Activated T-helper 17 cell treated with anti-CD3 and anti-CD28 coated beads, Interleukin-2, amount 50 U/mL, for 72 hours (primary cell): ENCODE data around the gene BRS3. TPM values are rescaled to one million over a fixed set of nuclear protein-coding genes. Genes with fewer than 3 reads are reported as not detected.
"Not testable (repeated sequence)": the region's sequence is repeated elsewhere in the genome, so short reads cannot be mapped to it uniquely, and the experiment has no call there.

Source experiments
- ATAC-seq: fragments of 150-1000 bp; cut with Tn5 transposase; replicated peaks from 2 replicates; pipeline ENCODE4 v1.10.0; 2021; ENCODE audit warnings: mild to moderate bottlenecking, moderate library complexity
- H3K27ac Mint-ChIP-seq: one replicate; pipeline ENCODE4 v1.8.0; 2022; ENCODE audit warnings: mixed read lengths
- H3K27me3 Mint-ChIP-seq: one replicate; pipeline ENCODE4 v1.8.0; 2022; ENCODE audit warnings: mixed read lengths
- H3K36me3 Mint-ChIP-seq: one replicate; pipeline ENCODE4 v1.8.0; 2022; ENCODE audit warnings: low read depth, mild to moderate bottlenecking, mixed read lengths
- H3K4me1 Mint-ChIP-seq: one replicate; pipeline ENCODE4 v1.8.0; 2022; ENCODE audit warnings: mixed read lengths
- H3K4me3 Mint-ChIP-seq: one replicate; pipeline ENCODE4 v1.8.0; 2022; ENCODE audit warnings: mild to moderate bottlenecking, mixed read lengths
- H3K9me3 Mint-ChIP-seq: one replicate; pipeline ENCODE4 v1.8.0; 2022; ENCODE audit warnings: mixed read lengths
- total RNA-seq, 2 donors: library from RNA; stranded (reverse); gene quantifications; one replicate each; pipeline ENCODE4 v1.2.3, GENCODE V29; 2022

Gene BRS3
- not detected for total RNA-seq

- Mint-ChIP-seq H3K4me1 (no peaks in the 10 kb centered on the region), H3K4me3 (no peak within 1 kb of the TSS), H3K27me3 (peaks cover 22% of the 10 kb centered on the region), H3K9me3 (no peaks in the 10 kb centered on the region), H3K27ac (no peak within 1 kb of the TSS), H3K36me3 (no peaks in the 10 kb centered on the region)
- no peak for ATAC-seq
Measured at GRCh38 chrX:136487647-136488046, at the start of gene BRS3. TSS of gene BRS3 (plus strand) at chrX:136487947. CDS start at chrX:136488115, 168 bp downstream.

GRCh38 chrX:136438192-136438591 is 49.6 kb upstream of the BRS3 start:
- Mint-ChIP-seq H3K27me3 (no peaks in the 10 kb centered on the region), H3K4me3 (no peak overlapping the region), H3K27ac (no peak overlapping the region), H3K36me3 (no peaks in the 10 kb centered on the region), H3K9me3 (no peaks in the 10 kb centered on the region), H3K4me1 (peaks cover 3% of the 10 kb centered on the region)
- ATAC-seq = no peak

GRCh38 chrX:136445674-136446073 is 42.1 kb upstream of the BRS3 start:
- ATAC-seq, H3K4me1 Mint-ChIP-seq, H3K4me3 Mint-ChIP-seq, H3K27me3 Mint-ChIP-seq, H3K27ac Mint-ChIP-seq, H3K36me3 Mint-ChIP-seq, H3K9me3 Mint-ChIP-seq: not testable (repeated sequence)

GRCh38 chrX:136446208-136446607 is 41.5 kb upstream of the BRS3 start:
- Mint-ChIP-seq H3K36me3 (no peaks in the 10 kb centered on the region), H3K27ac (no peak overlapping the region), H3K27me3 (no peaks in the 10 kb centered on the region), H3K4me3 (no peak overlapping the region), H3K4me1 (no peaks in the 10 kb centered on the region), H3K9me3 (no peaks in the 10 kb centered on the region)
- no peak for ATAC-seq

GRCh38 chrX:136447308-136447707 is 40.4 kb upstream of the BRS3 start:
- Mint-ChIP-seq H3K27me3 (no peaks in the 10 kb centered on the region), H3K27ac (no peak overlapping the region), H3K4me1 (no peaks in the 10 kb centered on the region), H3K9me3 (no peaks in the 10 kb centered on the region), H3K4me3 (no peak overlapping the region), H3K36me3 (no peaks in the 10 kb centered on the region)
- ATAC-seq = no peak

GRCh38 chrX:136447968-136448367 is 39.8 kb upstream of the BRS3 start:
- Mint-ChIP-seq H3K9me3 (no peaks in the 10 kb centered on the region), H3K36me3 (no peaks in the 10 kb centered on the region), H3K27ac (no peak overlapping the region), H3K4me1 (no peaks in the 10 kb centered on the region), H3K4me3 (no peak overlapping the region), H3K27me3 (no peaks in the 10 kb centered on the region)
- ATAC-seq = peak; percentile 87

- Mint-ChIP-seq H3K4me1 (no peaks in the 10 kb centered on the region), H3K27me3 (no peaks in the 10 kb centered on the region), H3K27ac (no peak overlapping the region), H3K9me3 (no peaks in the 10 kb centered on the region), H3K4me3 (no peak overlapping the region), H3K36me3 (no peaks in the 10 kb centered on the region)
- ATAC-seq = no peak
Measured at GRCh38 chrX:136450050-136450830, 37.5 kb upstream of the BRS3 start.

GRCh38 chrX:136452614-136453013 is 35.1 kb upstream of the BRS3 start:
- Mint-ChIP-seq H3K27me3 (no peaks in the 10 kb centered on the region), H3K4me3 (no peak overlapping the region), H3K4me1 (no peaks in the 10 kb centered on the region), H3K36me3 (no peaks in the 10 kb centered on the region), H3K9me3 (no peaks in the 10 kb centered on the region), H3K27ac (no peak overlapping the region)
- no peak for ATAC-seq

- Mint-ChIP-seq H3K27me3 (no peaks in the 10 kb centered on the region), H3K9me3 (no peaks in the 10 kb centered on the region)
Measured at GRCh38 chrX:136453114-136453513, 34.6 kb upstream of the BRS3 start.

GRCh38 chrX:136453771-136454170 is 34.0 kb upstream of the BRS3 start:
- Mint-ChIP-seq H3K4me1 (no peaks in the 10 kb centered on the region), H3K27ac (no peak overlapping the region), H3K36me3 (no peaks in the 10 kb centered on the region), H3K27me3 (no peaks in the 10 kb centered on the region), H3K9me3 (no peaks in the 10 kb centered on the region), H3K4me3 (no peak overlapping the region)
- ATAC-seq = no peak

More at GRCh38 chrX:136453114-136453513, 34.6 kb upstream of the BRS3 start:
- no peak overlapping the region for H3K4me3 Mint-ChIP-seq
- H3K36me3 Mint-ChIP-seq = no peaks in the 10 kb centered on the region
- ATAC-seq = no peak
- no peaks in the 10 kb centered on the region for H3K4me1 Mint-ChIP-seq
- no peak overlapping the region for H3K27ac Mint-ChIP-seq

- no peak for ATAC-seq
- H3K27ac Mint-ChIP-seq = no peak overlapping the region
- no peaks in the 10 kb centered on the region for H3K36me3 Mint-ChIP-seq
- no peaks in the 10 kb centered on the region for H3K4me1 Mint-ChIP-seq
- no peaks in the 10 kb centered on the region for H3K27me3 Mint-ChIP-seq
- no peaks in the 10 kb centered on the region for H3K9me3 Mint-ChIP-seq
- no peak overlapping the region for H3K4me3 Mint-ChIP-seq
Measured at GRCh38 chrX:136456133-136456532, 31.6 kb upstream of the BRS3 start.

- Mint-ChIP-seq H3K27ac (no peak overlapping the region), H3K9me3 (no peaks in the 10 kb centered on the region), H3K4me1 (no peaks in the 10 kb centered on the region), H3K4me3 (no peak overlapping the region), H3K36me3 (no peaks in the 10 kb centered on the region), H3K27me3 (no peaks in the 10 kb centered on the region)
- ATAC-seq = no peak
Measured at GRCh38 chrX:136457303-136457917, 30.3 kb upstream of the BRS3 start.

GRCh38 chrX:136464589-136464988 is 23.2 kb upstream of the BRS3 start:
- Mint-ChIP-seq H3K27ac (no peak overlapping the region), H3K36me3 (no peaks in the 10 kb centered on the region), H3K27me3 (no peaks in the 10 kb centered on the region), H3K4me3 (no peak overlapping the region), H3K4me1 (no peaks in the 10 kb centered on the region), H3K9me3 (no peaks in the 10 kb centered on the region)
- ATAC-seq = no peak

GRCh38 chrX:136467303-136467702 is 20.4 kb upstream of the BRS3 start:
- no peaks in the 10 kb centered on the region for H3K36me3 Mint-ChIP-seq
- no peaks in the 10 kb centered on the region for H3K4me1 Mint-ChIP-seq
- no peak for ATAC-seq
- H3K9me3 Mint-ChIP-seq = no peaks in the 10 kb centered on the region
- H3K27me3 Mint-ChIP-seq = no peaks in the 10 kb centered on the region
- no peak overlapping the region for H3K27ac Mint-ChIP-seq
- H3K4me3 Mint-ChIP-seq = no peak overlapping the region

- no peaks in the 10 kb centered on the region for H3K27me3 Mint-ChIP-seq
- no peak for ATAC-seq
- no peak overlapping the region for H3K4me3 Mint-ChIP-seq
- H3K4me1 Mint-ChIP-seq = no peaks in the 10 kb centered on the region
- H3K27ac Mint-ChIP-seq = no peak overlapping the region
- no peaks in the 10 kb centered on the region for H3K36me3 Mint-ChIP-seq
- H3K9me3 Mint-ChIP-seq = no peaks in the 10 kb centered on the region
Measured at GRCh38 chrX:136468391-136469103, 19.2 kb upstream of the BRS3 start.
